Tibial nerve (tissue), 4 donors: Measurements from ENCODE around the gene SLC12A7. TPM values are rescaled to one million over a fixed set of nuclear protein-coding genes. Genes with fewer than 3 reads are reported as not detected.

Experiments
- DNase-seq, 2 donors: peaks; one replicate each; pipeline ENCODE4 v3.0.0-alpha.2; 2019; ENCODE audit warnings: low spot score in 2 of 2
- H3K27ac ChIP-seq, 4 donors: fragments of 200-600 bp; sonication (generic) in 3 of 4; one replicate each; pipeline ENCODE4 v1.5.1; 2017 to 2019; ENCODE audit warnings: mild to moderate bottlenecking in 1 of 4
- H3K27me3 ChIP-seq, 2 donors: fragments of 200-600 bp; sonication (generic) in 1 of 2; one replicate each; pipeline versions ENCODE4 v1.5.1 to v1.6.0; 2017 to 2019
- H3K36me3 ChIP-seq, 3 donors: fragments of 200-600 bp; sonication (generic); one replicate each; pipeline ENCODE4 v1.5.1; 2018 to 2019
- H3K4me1 ChIP-seq, 4 donors: fragments of 200-600 bp; sonication (generic) in 3 of 4; one replicate each; pipeline ENCODE4 v1.5.1; 2017 to 2019
- H3K4me3 ChIP-seq, 4 donors: fragments of 200-600 bp; sonication (generic) in 3 of 4; one replicate each; pipeline ENCODE4 v1.5.1; 2017 to 2019; ENCODE audit warnings: mild to moderate bottlenecking in 1 of 4, moderate library complexity in 1 of 4
- H3K9me3 ChIP-seq, 4 donors: fragments of 200-600 bp; sonication (generic) in 3 of 4; one replicate each; pipeline ENCODE4 v1.5.1; 2017 to 2019
- EP300 ChIP-seq, 2 donors: sonication (generic); formaldehyde crosslinking; IDR thresholded peaks; one replicate each; pipeline ENCODE4 v1.6.1; 2017; ENCODE audit warnings: antibody characterized with exemption in 2 of 2, mild to moderate bottlenecking in 1 of 2
- POLR2A ChIP-seq, 2 donors: fragments of 450-650 bp; IDR thresholded peaks; one replicate each; pipeline ENCODE4 v1.6.1; 2017; ENCODE audit warnings: antibody characterized with exemption in 2 of 2, mild to moderate bottlenecking in 2 of 2, moderate library complexity in 2 of 2
- WGBS, 2 donors: methylation state at CpG; one replicate each; pipeline ENCODE4 v1.1.5; 2018; 5-methylcytosine and 5-hydroxymethylcytosine counted together
- total RNA-seq, 4 donors: library from RNA; depleted of rRNA; stranded (reverse); fragments of >200 nt; gene quantifications; one replicate each; pipeline ENCODE4 v1.1.0, GENCODE V29; 2016
- TF ChIP-seq, protein P1 (sequence below), 5 experiments: fragments of 200-600 bp in 3 of 5; fragments of 450-650 bp in 2 of 5; sonication (generic) in 3 of 5; IDR thresholded peaks; one replicate each; pipeline ENCODE4 v1.5.1; 2016 to 2019; ENCODE audit warnings: antibody characterized with exemption in 5 of 5, mild to moderate bottlenecking in 3 of 5, moderate library complexity in 2 of 5

SLC12A7 gene
- total RNA-seq, 4 donors from 2014 or later = 11.4 to 39.3 (median 18.8) TPM

DNA sequence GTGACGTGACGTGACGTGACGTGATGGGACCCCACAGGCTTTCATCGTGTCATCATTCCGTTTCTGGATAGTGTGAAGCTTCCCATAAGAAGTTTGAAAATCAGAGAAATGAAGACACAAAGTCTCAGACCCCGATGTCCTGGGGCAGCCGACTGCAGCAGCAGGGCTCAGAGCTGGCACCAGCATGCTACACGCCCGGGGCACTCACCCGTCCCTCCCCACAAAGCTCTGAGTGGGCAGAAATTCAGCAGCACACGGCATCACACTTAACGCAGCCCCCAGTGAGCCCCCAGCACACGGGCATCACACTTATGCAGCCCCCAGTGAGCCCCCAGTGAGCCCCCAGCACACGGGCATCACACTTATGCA, 42.2 kb downstream of the SLC12A7 start:
- no peak overlapping the region for H3K4me3 ChIP-seq

DNA sequence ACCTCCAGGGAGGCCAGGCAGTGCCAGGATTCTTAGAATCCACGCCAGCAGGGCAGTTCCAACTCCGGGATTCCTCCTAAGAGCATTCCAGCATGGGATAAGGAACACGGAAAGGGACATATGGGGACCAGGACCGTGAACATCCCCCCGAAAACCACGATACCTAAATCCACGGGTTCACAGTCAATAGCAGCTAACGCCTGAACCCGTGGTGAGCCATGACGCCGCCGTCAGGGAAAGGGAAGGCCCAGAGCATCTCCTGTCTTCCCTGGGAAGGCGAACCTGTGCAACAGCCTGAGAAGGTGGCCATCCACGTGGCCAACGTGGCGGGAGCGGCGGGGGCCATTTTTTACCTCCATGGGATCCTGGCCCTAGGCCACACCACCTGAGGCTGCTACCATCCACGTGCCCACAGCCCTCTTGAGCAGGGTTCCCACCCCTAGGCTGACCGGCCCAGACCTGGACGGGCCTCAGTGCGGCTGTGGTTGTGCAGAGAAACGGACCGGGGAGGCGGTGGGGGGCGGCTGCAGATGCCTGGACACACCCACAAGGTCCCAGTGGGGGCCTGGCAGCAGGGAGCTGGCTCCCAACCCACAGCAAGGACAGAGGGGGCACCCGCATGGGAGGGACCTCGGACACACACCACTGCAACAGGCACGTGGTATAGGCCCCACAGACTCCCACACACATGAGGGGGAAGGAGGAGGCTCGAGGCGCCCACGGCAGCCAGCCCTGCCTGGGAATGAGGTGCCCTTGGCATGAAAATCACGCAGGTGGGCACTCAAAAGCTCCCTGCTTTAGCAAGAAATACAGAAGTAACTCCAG, 42.8 kb downstream of the SLC12A7 start:
- H3K9me3 ChIP-seq = no peaks in the 10 kb centered on the region
- H3K27ac ChIP-seq = no peak overlapping the region
- peaks cover 0 to 60% (median 0%) of the 10 kb centered on the region in 3 donors for H3K36me3 ChIP-seq
- no peaks in the 10 kb centered on the region for H3K27me3 ChIP-seq
- TF ChIP-seq, protein P1, sequence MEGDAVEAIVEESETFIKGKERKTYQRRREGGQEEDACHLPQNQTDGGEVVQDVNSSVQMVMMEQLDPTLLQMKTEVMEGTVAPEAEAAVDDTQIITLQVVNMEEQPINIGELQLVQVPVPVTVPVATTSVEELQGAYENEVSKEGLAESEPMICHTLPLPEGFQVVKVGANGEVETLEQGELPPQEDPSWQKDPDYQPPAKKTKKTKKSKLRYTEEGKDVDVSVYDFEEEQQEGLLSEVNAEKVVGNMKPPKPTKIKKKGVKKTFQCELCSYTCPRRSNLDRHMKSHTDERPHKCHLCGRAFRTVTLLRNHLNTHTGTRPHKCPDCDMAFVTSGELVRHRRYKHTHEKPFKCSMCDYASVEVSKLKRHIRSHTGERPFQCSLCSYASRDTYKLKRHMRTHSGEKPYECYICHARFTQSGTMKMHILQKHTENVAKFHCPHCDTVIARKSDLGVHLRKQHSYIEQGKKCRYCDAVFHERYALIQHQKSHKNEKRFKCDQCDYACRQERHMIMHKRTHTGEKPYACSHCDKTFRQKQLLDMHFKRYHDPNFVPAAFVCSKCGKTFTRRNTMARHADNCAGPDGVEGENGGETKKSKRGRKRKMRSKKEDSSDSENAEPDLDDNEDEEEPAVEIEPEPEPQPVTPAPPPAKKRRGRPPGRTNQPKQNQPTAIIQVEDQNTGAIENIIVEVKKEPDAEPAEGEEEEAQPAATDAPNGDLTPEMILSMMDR (IDR thresholded peaks at IDR 0.05) = no peak
- TF ChIP-seq EP300 (IDR thresholded peaks at IDR 0.05) (no peak), POLR2A (IDR thresholded peaks at IDR 0.05) (no peak)
- H3K4me1 ChIP-seq = no peaks in the 10 kb centered on the region
- no peak for DNase-seq
- WGBS, 2 donors = 91 to 93% methylated on average over 27 to 33 of the region's 33 CpGs
- H3K4me3 ChIP-seq = no peak overlapping the region

More for the DNA sequence above, 42.2 kb downstream of the SLC12A7 start:
- no peaks in the 10 kb centered on the region for H3K9me3 ChIP-seq
- no peaks in the 10 kb centered on the region for H3K4me1 ChIP-seq
- H3K27me3 ChIP-seq = no peaks in the 10 kb centered on the region
- WGBS, 2 donors = 87 to 92% methylated on average over 12 to 13 of the region's 15 CpGs
- DNase-seq = no peak
- peaks cover 0 to 60% (median 0%) of the 10 kb centered on the region in 3 donors for H3K36me3 ChIP-seq
- H3K27ac ChIP-seq = no peak overlapping the region
- TF ChIP-seq, protein P1 (IDR thresholded peaks at IDR 0.05) = no peak
- no peak for TF ChIP-seq EP300 (IDR thresholded peaks at IDR 0.05)
- no peak for TF ChIP-seq POLR2A (IDR thresholded peaks at IDR 0.05)

DNA sequence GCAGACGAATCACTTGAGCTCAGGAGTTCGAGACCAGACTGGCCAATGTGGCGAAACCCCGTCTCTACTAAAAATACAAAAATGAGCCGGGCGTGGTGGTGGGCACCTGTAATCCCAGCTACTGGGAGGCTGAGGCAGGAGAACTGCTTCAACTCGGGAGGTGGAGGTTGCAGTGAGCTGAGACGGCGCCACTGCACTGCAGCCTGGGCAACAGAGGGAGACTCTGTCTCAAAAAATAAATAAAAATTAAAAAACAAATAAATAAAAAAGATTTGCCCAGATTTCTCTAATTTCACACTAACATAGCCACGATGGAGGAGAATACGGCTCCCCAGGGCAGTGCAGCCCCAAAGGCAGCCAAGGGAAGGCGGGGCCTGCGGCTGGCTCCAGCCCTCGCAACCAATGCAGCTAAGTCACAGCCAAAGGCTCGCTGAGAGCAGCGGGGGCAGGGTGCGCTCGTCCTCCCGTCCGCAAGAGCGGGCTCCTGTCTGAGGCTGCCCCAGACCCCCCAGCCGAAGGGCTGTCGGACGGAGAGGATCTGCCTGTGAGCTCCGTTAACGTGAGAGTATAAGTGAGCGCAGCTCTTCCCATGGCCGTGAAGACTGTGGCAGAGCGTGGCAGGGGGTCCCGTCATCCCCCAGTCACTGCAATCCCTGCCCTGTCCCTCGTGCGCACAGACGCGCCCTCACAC, 43.5 kb downstream of the SLC12A7 start:
- H3K27ac ChIP-seq = no peak overlapping the region
- no peak for TF ChIP-seq EP300 (IDR thresholded peaks at IDR 0.05)
- TF ChIP-seq, protein P1 (IDR thresholded peaks at IDR 0.05) = no peak
- TF ChIP-seq POLR2A (IDR thresholded peaks at IDR 0.05) = no peak
- DNase-seq = no peak
- H3K36me3 ChIP-seq = peaks cover 0 to 60% (median 0%) of the 10 kb centered on the region in 3 donors
- no peak overlapping the region for H3K4me3 ChIP-seq
- H3K4me1 ChIP-seq = no peaks in the 10 kb centered on the region
- H3K27me3 ChIP-seq = no peaks in the 10 kb centered on the region
- H3K9me3 ChIP-seq = no peaks in the 10 kb centered on the region
- 81 to 88% methylated on average over 34 of the region's 34 CpGs for WGBS, 2 donors

DNA sequence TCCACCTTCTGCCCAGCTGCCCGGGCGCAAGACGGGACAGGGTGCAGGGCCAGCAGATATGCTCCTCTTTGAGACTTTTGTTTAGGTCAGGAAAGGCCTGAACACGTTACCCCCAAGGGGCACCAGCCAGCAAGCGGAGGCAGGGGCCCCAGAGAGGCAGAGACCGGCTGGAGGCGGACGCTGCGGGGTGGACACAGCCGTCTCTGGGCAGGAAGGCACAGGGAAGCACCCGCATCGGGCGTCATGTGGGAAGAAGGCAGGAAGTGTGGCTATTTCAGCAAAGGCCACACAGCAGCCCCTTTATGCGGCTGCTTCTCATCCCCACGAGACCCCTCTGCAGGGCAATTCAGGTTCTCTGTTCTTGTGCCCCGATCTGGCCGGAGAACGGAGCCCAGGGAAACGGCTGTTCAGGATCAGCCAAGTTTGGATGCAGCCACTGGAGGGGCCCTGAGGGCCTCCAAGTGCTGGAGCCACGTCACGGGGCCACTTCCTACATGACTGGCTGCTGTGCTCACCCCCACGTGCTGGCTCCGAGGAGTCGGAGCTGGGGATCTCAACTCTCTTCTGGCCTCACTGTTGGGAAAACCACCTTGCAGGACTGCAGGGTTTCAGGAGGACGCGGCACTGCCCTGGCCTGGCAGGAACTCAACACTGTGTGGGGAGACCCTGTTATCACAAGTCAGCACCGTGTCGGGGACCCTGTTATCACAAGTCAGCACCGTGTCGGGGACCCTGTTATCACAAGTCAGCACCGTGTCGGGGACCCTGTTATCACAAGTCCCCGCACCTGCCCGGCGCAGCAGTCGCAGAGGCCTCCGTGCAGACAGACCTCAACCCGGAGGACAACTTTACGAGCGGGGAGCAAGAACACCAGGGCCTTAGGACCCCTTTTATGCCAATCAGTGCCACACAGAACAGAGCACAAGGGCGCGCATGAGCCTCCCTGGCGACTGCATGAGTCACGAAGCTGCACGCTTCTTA, 44.4 kb downstream of the SLC12A7 start:
- Histone ChIP-seq H3K9me3 (no peaks in the 10 kb centered on the region), H3K4me3 (no peak overlapping the region), H3K4me1 (no peaks in the 10 kb centered on the region), H3K27me3 (no peaks in the 10 kb centered on the region), H3K27ac (no peak overlapping the region), H3K36me3 (peaks cover 0 to 67% (median 0%) of the 10 kb centered on the region in 3 donors)
- DNase-seq = no peak
- WGBS, 2 donors = 79 to 82% methylated on average over 40 of the region's 45 CpGs
- TF ChIP-seq POLR2A (IDR thresholded peaks at IDR 0.05) (no peak), EP300 (IDR thresholded peaks at IDR 0.05) (no peak)
- TF ChIP-seq, protein P1 (IDR thresholded peaks at IDR 0.05) = no peak
